Mammary epithelial cell (primary cell): ENCODE data around the gene APH1B.

ENCODE experiments used
- EZH2 ChIP-seq: IDR thresholded peaks from 2 replicates; pipeline ENCODE4 v1.6.1; 2012; ENCODE audit warnings: low read length, inconsistent platforms, borderline replicate concordance
- TF ChIP-seq, protein P1 (sequence below), 2 donors: IDR thresholded peaks in 1 of 2; conservative IDR thresholded peaks in 1 of 2; 2 replicates each; pipeline ENCODE4 v1.5.1; 2011 to 2012; ENCODE audit warnings: inconsistent platforms in 2 of 2, low read length in 2 of 2, mild to moderate bottlenecking in 2 of 2, control low read depth in 1 of 2, low read depth in 1 of 2; ENCODE audit not compliant: insufficient read depth in 1 of 2; ENCODE audit errors: extremely low read depth in 1 of 2

DNA sequence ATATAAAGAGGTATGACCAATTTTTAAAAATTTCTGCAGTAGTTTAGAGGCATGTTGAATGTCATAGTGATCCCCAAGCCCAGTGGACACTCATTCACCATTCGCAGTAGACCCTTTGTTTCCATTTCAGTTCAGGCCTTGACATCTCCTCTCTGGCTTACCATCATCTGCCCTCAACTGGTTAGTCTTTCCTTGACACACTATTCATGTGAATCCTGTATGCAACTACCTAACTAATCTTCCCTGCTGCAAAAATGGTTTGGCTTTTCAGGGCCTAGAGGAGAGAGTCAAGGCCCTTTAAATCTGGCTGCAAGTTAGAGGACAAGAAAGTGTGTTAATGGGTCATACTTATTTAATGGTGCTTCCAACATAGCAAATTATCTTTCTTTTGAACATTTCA lies 10.9 kb downstream of the APH1B start:
- TF ChIP-seq, protein P1, sequence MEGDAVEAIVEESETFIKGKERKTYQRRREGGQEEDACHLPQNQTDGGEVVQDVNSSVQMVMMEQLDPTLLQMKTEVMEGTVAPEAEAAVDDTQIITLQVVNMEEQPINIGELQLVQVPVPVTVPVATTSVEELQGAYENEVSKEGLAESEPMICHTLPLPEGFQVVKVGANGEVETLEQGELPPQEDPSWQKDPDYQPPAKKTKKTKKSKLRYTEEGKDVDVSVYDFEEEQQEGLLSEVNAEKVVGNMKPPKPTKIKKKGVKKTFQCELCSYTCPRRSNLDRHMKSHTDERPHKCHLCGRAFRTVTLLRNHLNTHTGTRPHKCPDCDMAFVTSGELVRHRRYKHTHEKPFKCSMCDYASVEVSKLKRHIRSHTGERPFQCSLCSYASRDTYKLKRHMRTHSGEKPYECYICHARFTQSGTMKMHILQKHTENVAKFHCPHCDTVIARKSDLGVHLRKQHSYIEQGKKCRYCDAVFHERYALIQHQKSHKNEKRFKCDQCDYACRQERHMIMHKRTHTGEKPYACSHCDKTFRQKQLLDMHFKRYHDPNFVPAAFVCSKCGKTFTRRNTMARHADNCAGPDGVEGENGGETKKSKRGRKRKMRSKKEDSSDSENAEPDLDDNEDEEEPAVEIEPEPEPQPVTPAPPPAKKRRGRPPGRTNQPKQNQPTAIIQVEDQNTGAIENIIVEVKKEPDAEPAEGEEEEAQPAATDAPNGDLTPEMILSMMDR (conservative IDR thresholded peaks at IDR 0.05 in 1 of 2, IDR thresholded peaks at IDR 0.05 in 1 of 2; ENCODE audit: extremely low read depth in 1 of 2, insufficient read depth in 1 of 2, low read depth in 1 of 2, low read length in 2 of 2): no peak
- TF ChIP-seq EZH2: no peak
